Measurements from ENCODE around the gene THEM4.
"Not testable (repeated sequence)": the region's sequence is repeated elsewhere in the genome, so short reads cannot be mapped to it uniquely, and the experiment has no call there.

Gene THEM4

DNA sequence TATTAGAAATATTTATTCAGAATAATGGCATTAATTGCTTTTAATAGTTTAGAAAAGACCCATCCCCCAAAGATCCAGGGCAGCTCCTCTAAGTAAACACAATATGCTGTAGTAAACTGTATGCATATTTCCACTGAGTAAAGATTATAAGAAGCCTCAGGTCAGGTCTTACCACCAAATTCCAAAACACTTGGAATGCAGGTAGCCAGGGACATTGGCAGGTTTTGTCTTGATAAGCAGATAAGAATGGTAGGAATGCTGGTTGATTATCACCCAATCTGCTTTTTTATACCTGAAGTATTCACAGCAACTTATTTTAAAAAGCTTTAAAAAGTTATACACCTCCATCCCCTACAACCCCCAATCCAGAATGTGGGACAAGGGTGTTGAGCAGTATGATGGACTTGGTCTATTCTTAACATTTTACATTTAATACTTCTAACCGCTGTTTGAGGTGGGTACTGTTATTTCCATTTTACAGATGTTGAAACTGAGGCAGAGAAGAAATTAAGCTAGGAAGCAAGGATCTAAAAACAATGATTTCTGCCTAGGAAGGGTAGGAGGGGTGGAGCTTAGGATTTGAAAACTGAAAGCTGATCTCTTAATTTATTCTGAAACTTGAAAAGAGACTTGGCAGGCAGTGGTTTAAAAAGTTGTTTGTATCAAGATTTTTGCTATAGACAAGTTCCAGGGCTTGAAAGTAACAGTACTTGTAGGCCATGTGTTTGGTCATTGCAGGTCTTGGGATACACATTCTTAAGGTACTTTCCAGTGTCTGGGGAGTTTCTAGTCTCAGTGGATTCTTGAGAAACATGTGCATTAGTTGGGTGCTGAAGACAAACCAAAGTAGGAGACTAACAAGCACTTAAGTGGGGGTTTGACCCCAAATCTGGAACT, 15.6 kb upstream of the THEM4 start:
- FAIRE-seq: no peak

DNA sequence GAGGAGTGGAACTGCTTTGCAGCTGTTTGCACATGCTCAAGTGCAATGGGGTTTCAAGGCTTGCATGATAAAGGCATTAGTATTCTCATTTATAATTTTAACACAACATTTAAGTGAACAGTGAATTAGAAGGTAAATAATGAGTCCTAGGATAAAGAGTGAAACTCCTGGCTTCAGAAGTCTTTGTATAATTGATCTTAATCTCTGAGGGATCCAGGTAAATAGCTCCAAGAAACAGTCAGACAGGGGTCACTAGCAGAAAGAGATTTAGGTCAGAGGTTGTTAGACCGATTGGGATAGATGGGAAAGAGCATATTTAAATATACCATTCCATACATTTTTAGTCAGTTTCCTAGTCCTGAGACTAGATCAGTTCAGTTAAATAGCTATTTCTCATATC, 14.1 kb upstream of the THEM4 start:
- FAIRE-seq: no peak

- no peak for FAIRE-seq
These were observed 10.8 kb upstream of the THEM4 start for GRCh38 chr1:151920149-151920548.

DNA sequence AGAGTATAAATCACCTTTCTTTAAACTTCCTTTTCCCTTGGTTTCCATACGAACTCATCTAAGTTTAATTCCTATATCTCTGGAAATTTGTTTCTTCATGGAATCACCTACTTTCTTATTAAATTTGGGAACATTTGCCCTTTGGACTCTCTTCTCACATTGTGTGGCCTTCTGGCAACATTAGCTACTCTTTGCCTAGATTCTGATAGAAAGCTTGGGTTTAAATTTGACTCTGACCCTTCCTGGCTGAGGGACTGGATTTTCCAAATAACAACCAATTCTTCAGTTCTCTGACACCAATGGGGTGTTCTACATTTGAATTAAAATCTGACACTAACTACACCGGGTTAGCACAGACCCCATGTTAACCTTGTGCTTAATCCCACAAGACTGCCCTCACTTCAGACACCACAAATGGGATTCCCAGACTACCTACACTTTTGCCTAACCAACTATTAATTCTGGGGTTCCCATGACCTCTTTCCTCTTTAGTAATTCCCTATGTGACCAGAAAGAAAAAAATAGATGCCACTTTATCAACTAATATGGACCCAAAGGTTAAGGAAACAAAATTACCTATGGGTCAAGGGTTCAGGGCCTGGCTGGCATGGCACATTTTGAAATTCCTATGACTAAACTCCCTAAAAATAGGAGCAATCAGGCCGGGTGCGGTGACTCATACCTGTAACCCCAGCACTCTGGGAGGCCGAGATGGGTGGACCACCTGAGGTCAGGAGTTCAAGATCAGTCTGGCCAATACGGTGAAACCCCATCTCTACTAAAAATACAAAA, 9.7 kb upstream of the THEM4 start:
- FAIRE-seq: no peak

- FAIRE-seq: no peak
These were observed 8.8 kb upstream of the THEM4 start for GRCh38 chr1:151918156-151918555.

DNA sequence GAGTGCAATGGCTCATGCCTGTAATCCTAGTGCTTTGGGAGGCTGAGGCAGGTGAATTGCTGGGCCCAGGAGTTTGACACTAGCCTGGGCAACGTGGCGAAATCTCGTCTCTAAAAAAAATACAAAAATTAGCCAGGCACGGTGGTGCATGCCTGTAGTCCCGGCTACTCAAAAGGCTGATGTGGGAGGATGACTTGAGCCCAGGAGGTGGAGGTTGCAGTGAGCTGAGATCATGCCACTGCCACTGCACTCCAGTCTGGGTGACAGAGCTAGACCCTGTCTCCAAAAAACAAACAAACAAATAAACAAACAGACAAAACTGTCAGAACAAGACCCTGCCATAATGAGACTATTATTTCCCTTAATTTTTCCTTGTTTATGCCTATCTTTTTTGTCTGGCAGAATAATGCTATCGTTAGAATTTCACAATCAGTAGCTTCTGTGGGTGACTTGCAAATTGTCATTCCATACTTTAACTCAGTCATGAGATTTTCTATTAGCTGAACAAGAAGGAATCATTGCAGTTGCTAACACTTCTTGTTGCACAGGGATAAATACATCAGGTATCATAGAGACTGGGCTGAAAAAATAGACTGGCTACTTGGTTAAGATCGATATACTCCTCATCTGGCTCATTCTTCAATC, 7.5 kb upstream of the THEM4 start:
- FAIRE-seq: no peak

DNA sequence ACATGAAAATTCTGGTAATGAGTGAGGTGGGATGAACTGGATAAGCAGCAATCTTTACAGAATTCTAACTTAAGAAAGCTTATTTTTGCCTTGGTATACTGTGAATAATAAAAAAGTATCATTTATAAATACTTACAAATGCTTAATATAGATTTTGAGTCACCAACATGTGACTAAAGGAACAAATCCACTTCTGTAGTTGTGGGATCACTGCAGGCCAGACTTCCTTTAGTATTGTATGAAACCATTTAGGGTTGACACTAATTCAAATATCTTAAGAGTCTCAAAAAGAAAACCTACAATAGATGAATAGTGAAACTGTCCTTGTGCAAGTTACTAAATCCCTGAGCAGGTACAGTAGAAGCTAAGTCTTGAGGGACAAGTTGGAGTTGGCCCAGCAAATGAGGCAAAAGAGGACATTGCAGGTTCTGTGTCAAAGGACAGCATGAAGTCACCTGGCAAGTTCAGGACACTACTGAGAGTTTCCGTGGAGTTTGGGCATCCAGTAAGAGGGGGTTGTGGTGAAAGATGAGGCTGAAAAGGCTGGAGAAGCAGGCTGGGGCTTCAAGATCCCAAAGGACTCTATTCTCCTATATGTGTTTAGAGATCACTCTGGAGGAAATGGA, 5.9 kb upstream of the THEM4 start:
- FAIRE-seq: no peak

DNA sequence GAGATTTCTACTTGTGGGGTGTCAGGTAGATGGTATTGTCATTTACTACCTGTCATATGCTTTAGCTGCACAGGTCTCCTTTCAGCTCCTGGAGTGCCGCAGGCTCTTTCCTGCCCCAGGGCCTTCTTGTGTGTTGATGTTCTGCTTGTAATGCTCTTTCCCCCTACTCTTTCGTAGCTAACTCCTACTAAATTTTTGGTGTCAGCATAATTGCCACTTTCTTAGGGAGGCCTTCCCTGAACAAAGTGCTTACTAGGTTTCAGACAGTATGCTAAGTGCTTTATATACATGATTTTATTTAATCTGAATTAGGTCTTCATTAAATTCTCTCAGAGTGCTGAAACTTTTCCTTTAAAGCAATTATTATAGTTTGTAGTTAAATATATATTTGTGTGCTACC, 4.8 kb upstream of the THEM4 start:
- FAIRE-seq: no peak

GRCh38 chr1:151912973-151913372, 3.7 kb upstream of the THEM4 start:
- no peak for FAIRE-seq

- no peak for FAIRE-seq
These were observed 1.1 kb downstream of the THEM4 start for GRCh38 chr1:151908228-151908691.

DNA sequence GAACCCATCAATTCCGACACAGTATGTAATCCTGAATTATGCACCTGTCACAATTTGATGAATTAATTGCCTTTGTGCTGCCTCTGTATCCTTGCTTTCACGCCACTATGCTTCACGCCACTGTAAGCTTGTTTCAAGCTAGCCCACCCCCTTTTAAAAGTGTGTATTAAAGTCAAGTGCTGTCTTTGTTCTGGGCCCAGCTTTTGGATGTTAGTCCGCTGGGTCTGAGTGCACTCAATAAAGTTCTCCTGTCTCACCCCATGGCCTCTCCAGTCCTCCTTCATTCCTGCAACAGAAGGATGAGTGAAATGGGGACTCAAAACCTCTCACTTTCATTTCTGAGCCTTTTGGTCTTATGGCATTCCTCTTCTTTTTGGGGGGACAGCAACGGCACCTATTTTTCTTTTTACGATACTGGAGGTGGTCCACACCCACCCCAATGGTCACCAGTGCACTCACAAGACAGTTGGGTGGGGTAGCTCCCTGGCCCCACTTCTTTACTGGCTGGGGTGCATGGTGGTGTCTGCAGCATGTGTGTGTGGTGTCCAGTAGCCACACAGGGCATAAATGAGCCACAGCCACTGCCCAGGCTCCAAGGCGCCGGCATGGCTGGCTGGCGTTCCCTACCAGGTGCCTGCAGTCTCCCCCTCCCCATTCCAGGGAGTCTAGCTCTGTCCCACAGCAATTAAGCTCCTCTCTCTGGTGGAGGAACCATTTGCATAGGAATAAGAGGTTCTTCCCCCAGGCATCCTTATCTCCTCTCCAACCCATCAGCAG, 1.8 kb downstream of the THEM4 start:
- FAIRE-seq: no peak

DNA sequence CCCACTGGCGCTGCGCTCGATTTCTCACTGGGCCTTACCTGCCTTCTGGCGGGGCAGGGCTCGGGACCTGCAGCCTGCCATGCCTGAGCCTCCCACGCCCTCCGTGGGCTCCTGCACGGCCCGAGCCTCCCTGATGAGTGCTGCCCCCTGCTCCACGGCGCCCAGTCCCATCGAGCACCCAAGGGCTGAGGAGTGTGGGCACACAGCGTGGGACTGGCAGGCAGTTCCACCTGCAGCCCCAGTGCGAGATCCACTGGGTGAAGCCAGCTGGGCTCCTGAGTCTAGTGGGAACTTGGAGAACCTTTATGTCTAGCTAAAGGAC, 3.0 kb downstream of the THEM4 start:
- not testable (repeated sequence) for FAIRE-seq

GRCh38 chr1:151905443-151906323, 3.6 kb downstream of the THEM4 start:
- FAIRE-seq: not testable (repeated sequence)

GRCh38 chr1:151905070-151905442, 4.3 kb downstream of the THEM4 start:
- no peak for FAIRE-seq

- no peak for FAIRE-seq
These were observed 6.5 kb downstream of the THEM4 start for GRCh38 chr1:151902858-151903257.

DNA sequence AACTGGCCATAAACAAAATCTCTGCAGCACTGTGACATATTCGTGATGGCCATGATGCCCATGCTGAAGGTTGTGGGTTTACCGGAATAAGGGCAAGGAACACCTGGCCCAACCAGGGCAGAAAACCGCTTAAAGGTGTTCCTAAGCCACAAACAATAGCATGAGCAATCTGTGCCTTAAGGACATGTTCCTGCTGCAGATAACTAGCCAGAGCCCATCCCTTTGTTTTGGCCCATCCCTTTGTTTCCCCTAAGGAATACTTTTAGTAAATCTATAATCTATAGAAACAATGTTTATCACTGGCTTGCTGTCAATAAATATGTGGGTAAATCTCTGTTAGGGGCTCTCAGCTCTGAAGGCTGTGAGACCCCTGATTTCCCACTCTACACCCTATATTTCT, 8.5 kb downstream of the THEM4 start:
- not testable (repeated sequence) for FAIRE-seq

DNA sequence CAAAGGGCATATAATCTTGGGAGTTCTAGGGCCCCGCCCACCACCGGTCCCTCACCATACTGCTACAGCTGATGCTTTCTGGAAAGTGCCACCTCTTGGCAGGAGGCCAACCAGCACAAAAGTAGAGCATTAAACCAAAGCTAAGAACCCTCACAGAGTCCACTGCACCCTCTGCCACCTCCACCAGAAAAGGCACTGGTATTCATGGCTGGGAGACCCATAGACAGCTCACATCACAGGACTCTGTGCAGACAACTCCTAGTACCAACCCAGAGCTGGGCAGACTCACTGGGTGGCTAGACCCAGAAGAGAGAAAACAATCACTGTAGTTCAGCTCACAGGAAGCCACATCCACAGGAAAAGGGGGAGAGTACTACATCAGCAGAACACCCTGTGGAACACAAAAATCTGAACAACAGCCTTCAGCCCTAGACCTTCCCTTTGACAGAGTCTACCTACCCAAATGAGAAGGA, 10.8 kb downstream of the THEM4 start:
- FAIRE-seq: no peak

- no peak for FAIRE-seq
These were observed 11.3 kb downstream of the THEM4 start for GRCh38 chr1:151897991-151898431.

DNA sequence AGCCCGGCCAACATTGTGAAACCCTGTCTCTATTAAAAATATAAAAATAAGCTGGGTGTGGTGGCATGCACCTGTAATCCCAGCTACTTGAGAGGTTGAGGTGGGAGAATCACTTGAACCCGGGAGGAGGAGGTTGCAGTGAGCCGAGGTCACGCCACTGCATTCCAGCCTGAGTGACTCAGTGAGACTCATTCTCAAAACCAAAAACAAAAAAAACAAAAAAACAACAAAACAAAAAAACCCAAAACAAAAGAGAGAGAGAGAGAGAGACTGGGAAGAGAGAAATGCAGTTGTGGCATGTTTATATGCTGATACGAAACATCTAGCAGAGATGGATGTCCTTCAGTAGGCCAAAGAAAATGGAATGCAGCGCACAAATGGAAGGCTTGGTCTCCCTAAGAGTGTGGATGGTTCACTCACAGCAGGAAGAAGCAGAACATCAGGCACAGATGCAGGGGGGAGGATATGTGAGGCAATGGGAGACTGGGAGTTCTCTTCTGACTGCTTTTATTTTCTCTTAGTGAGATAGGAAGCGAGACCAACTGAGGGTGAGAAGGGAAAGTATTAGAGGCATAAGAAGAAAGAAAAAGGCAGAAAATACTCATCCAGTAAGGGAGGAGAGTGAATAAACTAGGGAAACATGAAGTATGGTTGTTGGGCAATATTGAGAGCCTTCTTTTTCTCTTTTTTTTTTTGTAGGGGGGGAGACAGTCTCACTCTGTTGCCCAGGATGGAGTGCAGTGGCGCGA, 16.0 kb downstream of the THEM4 start:
- FAIRE-seq: no peak

DNA sequence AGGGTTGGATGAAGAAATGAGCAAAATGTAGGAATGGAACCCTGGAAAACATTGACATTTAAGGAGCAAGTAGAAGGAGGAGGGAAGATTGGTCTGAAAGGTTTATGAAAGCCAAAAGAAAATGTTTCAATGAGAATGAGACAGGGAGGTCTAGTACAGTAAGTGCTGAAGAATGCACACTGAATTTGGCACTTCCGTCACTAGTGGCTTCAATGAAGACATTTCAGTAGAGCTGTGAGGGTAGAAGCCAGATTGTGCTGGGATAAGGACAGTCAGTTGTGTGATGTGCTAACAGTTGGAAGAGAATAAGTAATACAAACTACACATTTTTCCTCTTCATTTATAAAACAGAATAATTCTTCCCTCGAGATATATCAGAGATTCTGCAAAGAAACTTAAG, 17.1 kb downstream of the THEM4 start:
- no peak for FAIRE-seq

All from G401.6 (cell line).